ENCODE measurements around the gene ACTA1. TPM values are rescaled to one million over a fixed set of nuclear protein-coding genes. Genes with fewer than 3 reads are reported as not detected.

ACTA1 gene
- total and polyA plus RNA-seq, 9 of the 15 experiments (the other 6 are each of a cell fraction or from before 2014, with no cell fraction given): 0.07 to 0.36 TPM; not detected in 7

- intact Hi-C loops (cut with micrococcal nuclease): loop anchor here (5.0 kb wide), 1 partner anchor 58 kb away; no protein-coding TSS in a partner anchor
- in situ Hi-C loops (cut with MboI): loop anchor here (5.0 kb wide), 1 partner anchor 218 kb away; no protein-coding TSS in a partner anchor
- WGBS (ENCODE audit: insufficient coverage, low coverage, missing lambda C conversion rate): 97% methylated on average over 7 of the region's 7 CpGs
Observed at GRCh38 chr1:229480495-229480894, 46.6 kb upstream of the ACTA1 start.

More at GRCh38 chr1:229480495-229480894, 46.6 kb upstream of the ACTA1 start:
- TF ChIP-seq RERE (CRISPR knock-in tag; IDR thresholded peaks at IDR 0.05; ENCODE audit: borderline replicate concordance): no peak
- POLR2A ChIA-PET: interaction anchor here (1.4 kb wide), 1 partner anchor 222 kb away, joined by 4 read pairs; no protein-coding TSS in a partner anchor
- FAIRE-seq: no peak
- Histone ChIP-seq H3K4me3 (no peak overlapping the region), H3K36me3 (ENCODE audit: control insufficient read depth, insufficient read depth, low read length) (peaks cover 87% of the 10 kb centered on the region), H3K9ac (ENCODE audit: insufficient read depth in 1 of 2, low read depth in 2 of 2, low read length in 2 of 2) (no peak overlapping the region), H3K9me1 (ENCODE audit: control insufficient read depth, insufficient read depth, low read length) (no peaks in the 10 kb centered on the region), H3K9me3 (replicated peaks; ENCODE audit: control insufficient read depth, insufficient read depth, low read depth, low read length) (no peaks in the 10 kb centered on the region), H3K27ac (ENCODE audit: extremely low read depth, low read depth, low read length) (no peak overlapping the region), H3K79me2 (ENCODE audit: control insufficient read depth, insufficient read depth, low read length) (no peaks in the 10 kb centered on the region), H3K27me3 (ENCODE audit: control insufficient read depth in 2 of 2, insufficient read depth in 2 of 2, low read length in 2 of 2) (no peaks in the 10 kb centered on the region), H4K20me1 (replicated peaks; ENCODE audit: control insufficient read depth, insufficient read depth, low read length) (no peaks in the 10 kb centered on the region; the same call in 1 of the 2 replicates), H3K4me1 (replicated peaks in 1 of 2; ENCODE audit: control insufficient read depth in 2 of 2, insufficient read depth in 2 of 2, low read length in 2 of 2) (peaks cover 0 to 8% of the 10 kb centered on the region in 2 experiments; a peak in 1 of 5 replicates), H3K4me2 (ENCODE audit: insufficient read depth, low read length) (no peak overlapping the region), H2AFZ (ENCODE audit: low read depth, low read length) (no peak overlapping the region)
- no TSS peak for BruUV-seq (replicated peaks)
- DNase-seq (ENCODE audit: extremely low read depth in 1 of 4, low spot score in 3 of 4): no peak
- no peak for ATAC-seq
- CTCF ChIA-PET (ENCODE audit: low intra/inter-chr PET ratio): interaction anchor here (4.1 kb wide), 1 partner anchor 222 kb away, joined by 50 read pairs; no protein-coding TSS in a partner anchor

All from K562 (cell line).